GM23338 (cell line): ENCODE data around the gene AGBL4. TPM values are rescaled to one million over a fixed set of nuclear protein-coding genes. Genes with fewer than 3 reads are reported as not detected.

Experiments used
- ATAC-seq: fragments of 200-7000 bp; cut with Tn5 transposase; 3 replicates; pipeline ENCODE4 v1.9.1; 2020
- DNase-seq: peaks from one replicate; pipeline ENCODE4 v3.0.0-alpha.2; 2015; ENCODE audit warnings: low spot score
- H2AFZ ChIP-seq: fragments of 200-600 bp; sonication (generic); 2 replicates; pipeline ENCODE4 v1.8.0; 2016; ENCODE audit warnings: antibody characterized with exemption, mild to moderate bottlenecking, moderate library complexity
- H3F3A ChIP-seq: fragments of 200-600 bp; sonication (generic); replicated peaks from 2 replicates; pipeline ENCODE4 v1.8.0; 2017; ENCODE audit warnings: antibody characterized with exemption, mixed run types, low read depth
- H3K27ac ChIP-seq: fragments of 200-600 bp; sonication (generic); 2 replicates; pipeline ENCODE4 v1.6.1; 2016; ENCODE audit warnings: low read depth
- H3K27me3 ChIP-seq: fragments of 200-600 bp; sonication (generic); 2 replicates; pipeline ENCODE4 v1.8.0; 2016; ENCODE audit warnings: mild to moderate bottlenecking, mixed run types, moderate library complexity; ENCODE audit not compliant: insufficient read depth
- H3K36me3 ChIP-seq: fragments of 200-600 bp; sonication (generic); 2 replicates; pipeline ENCODE4 v1.8.0; 2016; ENCODE audit warnings: mild to moderate bottlenecking; ENCODE audit not compliant: insufficient read depth
- H3K4me1 ChIP-seq: fragments of 200-600 bp; sonication (generic); 2 replicates; pipeline ENCODE4 v1.8.0; 2016; ENCODE audit warnings: mild to moderate bottlenecking, moderate library complexity; ENCODE audit not compliant: insufficient read depth
- H3K4me2 ChIP-seq: fragments of 200-600 bp; sonication (generic); 2 replicates; pipeline ENCODE4 v1.7.1; 2017; ENCODE audit warnings: mixed run types
- H3K4me3 ChIP-seq: fragments of 200-600 bp; sonication (generic); 2 replicates; pipeline ENCODE4 v1.6.1; 2016; ENCODE audit warnings: mixed run types
- H3K79me2 ChIP-seq: fragments of 200-600 bp; sonication (generic); replicated peaks from 2 replicates; pipeline ENCODE4 v1.8.0; 2017; ENCODE audit warnings: mild to moderate bottlenecking; ENCODE audit not compliant: insufficient read depth
- H3K9me2 ChIP-seq: fragments of 200-600 bp; sonication (generic); 2 replicates; pipeline ENCODE4 v1.8.0; 2017; ENCODE audit not compliant: insufficient read depth
- H4K20me1 ChIP-seq: fragments of 200-600 bp; sonication (generic); replicated peaks from 2 replicates; pipeline ENCODE4 v1.8.0; 2017; ENCODE audit warnings: mild to moderate bottlenecking; ENCODE audit not compliant: insufficient read depth
- H3K27ac Mint-ChIP-seq: 2 replicates; pipeline ENCODE4 v1.8.0; 2020; ENCODE audit warnings: inconsistent platforms, mild to moderate bottlenecking, moderate library complexity, mixed read lengths
- H3K27me3 Mint-ChIP-seq: 3 replicates; pipeline ENCODE4 v1.8.0; 2022; ENCODE audit warnings: low read depth, mild to moderate bottlenecking, moderate library complexity, mixed read lengths, inconsistent platforms; ENCODE audit not compliant: insufficient read depth, poor library complexity
- H3K36me3 Mint-ChIP-seq: 3 replicates; pipeline ENCODE4 v1.8.0; 2021; ENCODE audit warnings: low read depth, mild to moderate bottlenecking, inconsistent platforms, moderate library complexity, mixed read lengths
- H3K4me1 Mint-ChIP-seq: 3 replicates; pipeline ENCODE4 v1.8.0; 2020; ENCODE audit warnings: mild to moderate bottlenecking, inconsistent platforms, mixed read lengths
- H3K4me3 Mint-ChIP-seq: 3 replicates; pipeline ENCODE4 v1.8.0; 2021; ENCODE audit warnings: moderate library complexity, mild to moderate bottlenecking, inconsistent platforms, mixed read lengths
- H3K9me3 Mint-ChIP-seq: 3 replicates; pipeline ENCODE4 v1.8.0; 2020; ENCODE audit warnings: moderate library complexity, mild to moderate bottlenecking, inconsistent platforms, mixed read lengths
- CREB1 ChIP-seq: fragments of 250-450 bp; sonication (Bioruptor Pico); IDR thresholded peaks from 2 replicates; pipeline ENCODE4 v1.5.0; 2020; ENCODE audit warnings: low read depth, mild to moderate bottlenecking, moderate library complexity
- POLR2AphosphoS5 ChIP-seq: IDR thresholded peaks from 2 replicates; pipeline ENCODE4 v1.6.1; 2016; ENCODE audit warnings: antibody characterized with exemption, low read depth
- polyA plus RNA-seq: library from polyadenylated mRNA; unstranded; fragments of >200 nt; fragmentation: Nextera tagmentation; extraction: Ambion mirVana; gene quantifications from 2 replicates; pipeline ENCODE4 v1.2.1, GENCODE V29; 2016
- total RNA-seq: library from RNA; depleted of rRNA; stranded (reverse); fragments of >200 nt; shearing (Covaris generic); gene quantifications from 2 replicates; pipeline ENCODE4 v1.2.3, GENCODE V29; 2014
- TF ChIP-seq, protein P1 (sequence below), 2 experiments: fragments of 200-600 bp in 1 of 2; sonication (generic) in 1 of 2; conservative IDR thresholded peaks; 2 replicates each; pipeline versions ENCODE4 v1.5.1 to v1.6.1; 2016 to 2017; ENCODE audit warnings: antibody characterized with exemption in 2 of 2, low read depth in 2 of 2, mild to moderate bottlenecking in 2 of 2, moderate library complexity in 1 of 2
- TF ChIP-seq, protein P2 (sequence below): fragments of 250-450 bp; sonication (Bioruptor Pico); IDR thresholded peaks from 2 replicates; pipeline ENCODE4 v1.5.0; 2020; ENCODE audit warnings: mild to moderate bottlenecking, moderate library complexity

The AGBL4 gene
- total and polyA plus RNA-seq, 2 experiments from 2014 or later = 0.91 to 1.5 TPM

DNA sequence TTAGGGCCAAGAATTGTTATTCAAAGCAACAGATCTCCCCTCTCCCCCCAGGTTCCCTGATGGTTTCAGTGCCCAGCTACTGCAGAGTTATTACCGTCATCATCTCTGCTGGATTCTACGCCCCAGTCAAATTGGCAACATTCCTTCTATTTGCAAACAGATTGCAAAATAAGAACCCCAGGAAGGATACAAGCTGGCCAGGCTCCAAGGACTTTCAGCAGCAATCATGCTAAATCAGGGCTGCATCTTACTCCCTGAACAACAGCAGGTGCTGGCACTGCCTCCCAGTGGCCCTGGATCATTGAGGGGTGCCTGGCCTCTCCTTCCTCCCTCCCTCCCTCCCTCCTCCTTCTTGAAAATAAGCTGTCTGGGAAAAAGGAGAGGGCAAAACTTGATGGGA is 725.5 kb downstream of the AGBL4 start:
- Histone ChIP-seq H4K20me1 (no peaks in the 10 kb centered on the region), H3K27me3 (no peaks in the 10 kb centered on the region), H2AFZ (no peak overlapping the region), H3K4me3 (no peak overlapping the region), H3K27ac (no peak overlapping the region), H3K36me3 (no peaks in the 10 kb centered on the region), H3F3A (no peaks in the 10 kb centered on the region), H3K79me2 (no peaks in the 10 kb centered on the region), H3K4me2 (no peak overlapping the region), H3K4me1 (no peaks in the 10 kb centered on the region), H3K9me2 (0 out of 2 replicates have a peak, but pooled peaks cover 7% of the 10 kb centered on the region)
- TF ChIP-seq, protein P1, sequence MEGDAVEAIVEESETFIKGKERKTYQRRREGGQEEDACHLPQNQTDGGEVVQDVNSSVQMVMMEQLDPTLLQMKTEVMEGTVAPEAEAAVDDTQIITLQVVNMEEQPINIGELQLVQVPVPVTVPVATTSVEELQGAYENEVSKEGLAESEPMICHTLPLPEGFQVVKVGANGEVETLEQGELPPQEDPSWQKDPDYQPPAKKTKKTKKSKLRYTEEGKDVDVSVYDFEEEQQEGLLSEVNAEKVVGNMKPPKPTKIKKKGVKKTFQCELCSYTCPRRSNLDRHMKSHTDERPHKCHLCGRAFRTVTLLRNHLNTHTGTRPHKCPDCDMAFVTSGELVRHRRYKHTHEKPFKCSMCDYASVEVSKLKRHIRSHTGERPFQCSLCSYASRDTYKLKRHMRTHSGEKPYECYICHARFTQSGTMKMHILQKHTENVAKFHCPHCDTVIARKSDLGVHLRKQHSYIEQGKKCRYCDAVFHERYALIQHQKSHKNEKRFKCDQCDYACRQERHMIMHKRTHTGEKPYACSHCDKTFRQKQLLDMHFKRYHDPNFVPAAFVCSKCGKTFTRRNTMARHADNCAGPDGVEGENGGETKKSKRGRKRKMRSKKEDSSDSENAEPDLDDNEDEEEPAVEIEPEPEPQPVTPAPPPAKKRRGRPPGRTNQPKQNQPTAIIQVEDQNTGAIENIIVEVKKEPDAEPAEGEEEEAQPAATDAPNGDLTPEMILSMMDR (conservative IDR thresholded peaks at IDR 0.05; ENCODE audit: low read depth in 2 of 2) = peak in 1 of 2 experiments; percentile 25; a peak in 2 of 4 replicates
- TF ChIP-seq, protein P2, sequence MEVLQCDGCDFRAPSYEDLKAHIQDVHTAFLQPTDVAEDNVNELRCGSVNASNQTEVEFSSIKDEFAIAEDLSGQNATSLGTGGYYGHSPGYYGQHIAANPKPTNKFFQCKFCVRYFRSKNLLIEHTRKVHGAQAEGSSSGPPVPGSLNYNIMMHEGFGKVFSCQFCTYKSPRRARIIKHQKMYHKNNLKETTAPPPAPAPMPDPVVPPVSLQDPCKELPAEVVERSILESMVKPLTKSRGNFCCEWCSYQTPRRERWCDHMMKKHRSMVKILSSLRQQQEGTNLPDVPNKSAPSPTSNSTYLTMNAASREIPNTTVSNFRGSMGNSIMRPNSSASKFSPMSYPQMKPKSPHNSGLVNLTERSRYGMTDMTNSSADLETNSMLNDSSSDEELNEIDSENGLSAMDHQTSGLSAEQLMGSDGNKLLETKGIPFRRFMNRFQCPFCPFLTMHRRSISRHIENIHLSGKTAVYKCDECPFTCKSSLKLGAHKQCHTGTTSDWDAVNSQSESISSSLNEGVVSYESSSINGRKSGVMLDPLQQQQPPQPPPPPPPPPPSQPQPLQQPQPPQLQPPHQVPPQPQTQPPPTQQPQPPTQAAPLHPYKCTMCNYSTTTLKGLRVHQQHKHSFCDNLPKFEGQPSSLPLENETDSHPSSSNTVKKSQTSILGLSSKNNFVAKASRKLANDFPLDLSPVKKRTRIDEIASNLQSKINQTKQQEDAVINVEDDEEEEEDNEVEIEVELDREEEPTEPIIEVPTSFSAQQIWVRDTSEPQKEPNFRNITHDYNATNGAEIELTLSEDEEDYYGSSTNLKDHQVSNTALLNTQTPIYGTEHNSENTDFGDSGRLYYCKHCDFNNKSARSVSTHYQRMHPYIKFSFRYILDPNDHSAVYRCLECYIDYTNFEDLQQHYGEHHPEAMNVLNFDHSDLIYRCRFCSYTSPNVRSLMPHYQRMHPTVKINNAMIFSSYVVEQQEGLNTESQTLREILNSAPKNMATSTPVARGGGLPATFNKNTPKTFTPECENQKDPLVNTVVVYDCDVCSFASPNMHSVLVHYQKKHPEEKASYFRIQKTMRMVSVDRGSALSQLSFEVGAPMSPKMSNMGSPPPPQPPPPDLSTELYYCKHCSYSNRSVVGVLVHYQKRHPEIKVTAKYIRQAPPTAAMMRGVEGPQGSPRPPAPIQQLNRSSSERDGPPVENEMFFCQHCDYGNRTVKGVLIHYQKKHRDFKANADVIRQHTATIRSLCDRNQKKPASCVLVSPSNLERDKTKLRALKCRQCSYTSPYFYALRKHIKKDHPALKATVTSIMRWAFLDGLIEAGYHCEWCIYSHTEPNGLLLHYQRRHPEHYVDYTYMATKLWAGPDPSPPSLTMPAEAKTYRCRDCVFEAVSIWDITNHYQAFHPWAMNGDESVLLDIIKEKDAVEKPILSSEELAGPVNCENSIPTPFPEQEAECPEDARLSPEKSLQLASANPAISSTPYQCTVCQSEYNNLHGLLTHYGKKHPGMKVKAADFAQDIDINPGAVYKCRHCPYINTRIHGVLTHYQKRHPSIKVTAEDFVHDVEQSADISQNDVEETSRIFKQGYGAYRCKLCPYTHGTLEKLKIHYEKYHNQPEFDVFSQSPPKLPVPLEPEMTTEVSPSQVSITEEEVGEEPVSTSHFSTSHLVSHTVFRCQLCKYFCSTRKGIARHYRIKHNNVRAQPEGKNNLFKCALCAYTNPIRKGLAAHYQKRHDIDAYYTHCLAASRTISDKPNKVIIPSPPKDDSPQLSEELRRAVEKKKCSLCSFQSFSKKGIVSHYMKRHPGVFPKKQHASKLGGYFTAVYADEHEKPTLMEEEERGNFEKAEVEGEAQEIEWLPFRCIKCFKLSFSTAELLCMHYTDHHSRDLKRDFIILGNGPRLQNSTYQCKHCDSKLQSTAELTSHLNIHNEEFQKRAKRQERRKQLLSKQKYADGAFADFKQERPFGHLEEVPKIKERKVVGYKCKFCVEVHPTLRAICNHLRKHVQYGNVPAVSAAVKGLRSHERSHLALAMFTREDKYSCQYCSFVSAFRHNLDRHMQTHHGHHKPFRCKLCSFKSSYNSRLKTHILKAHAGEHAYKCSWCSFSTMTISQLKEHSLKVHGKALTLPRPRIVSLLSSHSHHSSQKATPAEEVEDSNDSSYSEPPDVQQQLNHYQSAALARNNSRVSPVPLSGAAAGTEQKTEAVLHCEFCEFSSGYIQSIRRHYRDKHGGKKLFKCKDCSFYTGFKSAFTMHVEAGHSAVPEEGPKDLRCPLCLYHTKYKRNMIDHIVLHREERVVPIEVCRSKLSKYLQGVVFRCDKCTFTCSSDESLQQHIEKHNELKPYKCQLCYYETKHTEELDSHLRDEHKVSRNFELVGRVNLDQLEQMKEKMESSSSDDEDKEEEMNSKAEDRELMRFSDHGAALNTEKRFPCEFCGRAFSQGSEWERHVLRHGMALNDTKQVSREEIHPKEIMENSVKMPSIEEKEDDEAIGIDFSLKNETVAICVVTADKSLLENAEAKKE (CRISPR knock-in tag) = no peak
- DNase-seq (peak; percentile 7), ATAC-seq (peak; percentile 35; the same call in 1 of the 3 replicates)
- H3K36me3 Mint-ChIP-seq = peaks cover 9% of the 10 kb centered on the region
- H3K4me1 Mint-ChIP-seq = no peaks in the 10 kb centered on the region
- H3K27me3 Mint-ChIP-seq = peaks cover 1% of the 10 kb centered on the region
- peaks cover 91% of the 10 kb centered on the region for H3K9me3 Mint-ChIP-seq
- H3K4me3 Mint-ChIP-seq = no peak overlapping the region
- H3K27ac Mint-ChIP-seq = no peak overlapping the region

DNA sequence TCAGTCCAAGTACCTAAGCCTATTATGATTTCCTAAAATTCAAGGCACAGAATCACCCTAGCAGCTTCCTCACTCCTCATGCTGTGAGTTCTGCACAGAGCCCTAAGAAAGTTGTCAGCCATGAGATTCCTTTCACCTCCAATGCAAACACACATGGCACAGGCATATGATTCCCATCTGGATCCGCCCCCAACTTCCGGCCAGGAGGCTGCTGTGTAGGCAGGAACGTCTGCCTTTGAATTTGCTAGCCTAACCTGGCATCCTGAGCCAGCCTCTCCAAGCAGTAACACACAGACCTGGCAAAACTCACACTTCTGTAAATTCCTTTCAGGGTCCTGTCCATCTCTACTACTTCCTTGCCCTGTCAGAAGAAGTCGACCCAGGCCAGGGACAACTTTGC is 726.0 kb downstream of the AGBL4 start:
- H3K9me2 ChIP-seq = 0 out of 2 replicates have a peak, but pooled peaks cover 7% of the 10 kb centered on the region
- H3K79me2 ChIP-seq = no peaks in the 10 kb centered on the region
- H2AFZ ChIP-seq = no peak overlapping the region
- H4K20me1 ChIP-seq = no peaks in the 10 kb centered on the region
- no peak overlapping the region for H3K27ac ChIP-seq
- Mint-ChIP-seq H3K27me3 (peaks cover 1% of the 10 kb centered on the region), H3K9me3 (peaks cover 91% of the 10 kb centered on the region), H3K27ac (no peak overlapping the region), H3K4me1 (no peaks in the 10 kb centered on the region), H3K4me3 (no peak overlapping the region), H3K36me3 (peaks cover 7% of the 10 kb centered on the region)
- DNase-seq (peak; percentile 4), ATAC-seq (no peak)
- no peaks in the 10 kb centered on the region for H3K27me3 ChIP-seq
- H3K4me1 ChIP-seq = no peaks in the 10 kb centered on the region
- no peaks in the 10 kb centered on the region for H3K36me3 ChIP-seq
- no peak overlapping the region for H3K4me3 ChIP-seq
- H3K4me2 ChIP-seq = no peak overlapping the region
- no peaks in the 10 kb centered on the region for H3F3A ChIP-seq
- TF ChIP-seq, protein P2 (CRISPR knock-in tag) = no peak
- TF ChIP-seq CREB1 (CRISPR knock-in tag) = no peak
- TF ChIP-seq POLR2AphosphoS5 = no peak
